Retinal pigment epithelial cell (primary cell): Measurements from ENCODE around the gene GABRR3.

ENCODE experiments used
- DNase-seq: peaks from one replicate; pipeline ENCODE4 v3.0.0-alpha.2; 2010; ENCODE audit warnings: low read depth
- H3K4me3 ChIP-seq: 2 replicates; pipeline ENCODE4 v1.5.1; 2011; ENCODE audit warnings: mild to moderate bottlenecking, low read length, control low read depth, moderate library complexity
- CTCF ChIP-seq: conservative IDR thresholded peaks from 2 replicates; pipeline ENCODE4 v1.5.1; 2011; ENCODE audit warnings: low read depth, low read length, control low read depth, inconsistent platforms

GABRR3 gene

GRCh38 chr3:97938444-97938843, 96.7 kb downstream of the GABRR3 start:
- TF ChIP-seq CTCF: no peak
- DNase-seq: no peak
- H3K4me3 ChIP-seq: no peak overlapping the region

GRCh38 chr3:97937205-97937604, 97.9 kb downstream of the GABRR3 start:
- TF ChIP-seq CTCF: no peak
- no peak for DNase-seq
- H3K4me3 ChIP-seq: no peak overlapping the region

DNA sequence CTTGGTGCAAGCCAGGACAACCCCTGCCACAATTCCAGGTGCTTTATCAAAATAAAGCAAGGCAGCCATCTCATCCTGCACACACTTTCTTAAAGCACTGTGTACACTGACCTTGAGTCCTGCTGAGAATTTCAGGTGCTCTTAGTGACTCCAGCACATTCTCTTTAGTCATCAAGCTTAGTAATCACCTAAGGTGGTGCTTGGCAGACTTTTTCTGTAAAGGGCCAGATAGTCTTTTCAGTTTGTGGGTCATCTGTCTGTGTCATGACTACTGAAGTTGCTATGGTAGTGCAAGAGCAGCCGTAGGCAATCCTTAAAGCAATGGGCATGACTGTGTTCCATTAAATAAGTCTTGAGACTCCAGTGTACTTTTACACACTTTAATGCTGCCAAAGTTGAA, 99.3 kb downstream of the GABRR3 start:
- no peak overlapping the region for H3K4me3 ChIP-seq
- TF ChIP-seq CTCF: no peak
- no peak for DNase-seq
